ENCODE data around the gene SETBP1.
"Not testable (repeated sequence)": the region's sequence is repeated elsewhere in the genome, so short reads cannot be mapped to it uniquely, and the experiment has no call there.

The SETBP1 gene

GRCh38 chr18:44704135-44704789, 23.6 kb downstream of the SETBP1 start:
- ATAC-seq (ENCODE audit: low read depth): no peak
- H3K4me3 Mint-ChIP-seq: no peak overlapping the region
- H3K27ac Mint-ChIP-seq: peak overlapping the region; percentile 28
- no peaks in the 10 kb centered on the region for H3K9me3 Mint-ChIP-seq
- peaks cover 39% of the 10 kb centered on the region for H3K36me3 Mint-ChIP-seq
- H3K4me1 Mint-ChIP-seq: peaks cover 57% of the 10 kb centered on the region
- H3K27me3 Mint-ChIP-seq: no peaks in the 10 kb centered on the region
- DNase-seq (ENCODE audit: low spot score in 2 of 2): no peak

- peaks cover 60% of the 10 kb centered on the region for H3K4me1 Mint-ChIP-seq
- peaks cover 39% of the 10 kb centered on the region for H3K36me3 Mint-ChIP-seq
- no peaks in the 10 kb centered on the region for H3K9me3 Mint-ChIP-seq
- no peak for DNase-seq (ENCODE audit: low spot score in 2 of 2)
- H3K4me3 Mint-ChIP-seq: no peak overlapping the region
- no peaks in the 10 kb centered on the region for H3K27me3 Mint-ChIP-seq
- no peak overlapping the region for H3K27ac Mint-ChIP-seq
- ATAC-seq (ENCODE audit: low read depth): no peak
Observed at GRCh38 chr18:44705075-44705675, 24.5 kb downstream of the SETBP1 start.

- Mint-ChIP-seq H3K4me3 (no peak overlapping the region), H3K9me3 (no peaks in the 10 kb centered on the region), H3K27me3 (no peaks in the 10 kb centered on the region), H3K27ac (peak overlapping the region; percentile 78), H3K4me1 (peaks cover 61% of the 10 kb centered on the region), H3K36me3 (peaks cover 47% of the 10 kb centered on the region)
- no peak for DNase-seq (ENCODE audit: low spot score in 2 of 2)
- no peak for ATAC-seq (ENCODE audit: low read depth)
Observed at GRCh38 chr18:44708451-44709083, 27.9 kb downstream of the SETBP1 start.

GRCh38 chr18:44709307-44710126, 28.8 kb downstream of the SETBP1 start:
- Mint-ChIP-seq H3K27ac (peak overlapping the region; percentile 78), H3K36me3 (peaks cover 47% of the 10 kb centered on the region), H3K9me3 (no peaks in the 10 kb centered on the region), H3K4me3 (peak overlapping the region; percentile 49), H3K27me3 (no peaks in the 10 kb centered on the region), H3K4me1 (peaks cover 56% of the 10 kb centered on the region)
- DNase-seq (ENCODE audit: low spot score in 2 of 2) (no peak), ATAC-seq (ENCODE audit: low read depth) (peak; percentile 59)

GRCh38 chr18:44710931-44711330, 30.2 kb downstream of the SETBP1 start:
- Mint-ChIP-seq H3K27me3 (no peaks in the 10 kb centered on the region), H3K36me3 (peaks cover 44% of the 10 kb centered on the region), H3K4me1 (peaks cover 57% of the 10 kb centered on the region), H3K9me3 (no peaks in the 10 kb centered on the region), H3K4me3 (no peak overlapping the region), H3K27ac (no peak overlapping the region)
- no peak for ATAC-seq (ENCODE audit: low read depth)
- no peak for DNase-seq (ENCODE audit: low spot score in 2 of 2)

GRCh38 chr18:44712025-44712424, 31.3 kb downstream of the SETBP1 start:
- peak overlapping the region; percentile 53 for H3K27ac Mint-ChIP-seq
- H3K4me1 Mint-ChIP-seq: peaks cover 61% of the 10 kb centered on the region
- no peak for ATAC-seq (ENCODE audit: low read depth)
- H3K36me3 Mint-ChIP-seq: peaks cover 43% of the 10 kb centered on the region
- DNase-seq (ENCODE audit: low spot score in 2 of 2): no peak
- no peaks in the 10 kb centered on the region for H3K27me3 Mint-ChIP-seq
- no peaks in the 10 kb centered on the region for H3K9me3 Mint-ChIP-seq
- H3K4me3 Mint-ChIP-seq: no peak overlapping the region

GRCh38 chr18:44713435-44713834, 32.7 kb downstream of the SETBP1 start:
- H3K36me3 Mint-ChIP-seq: peaks cover 37% of the 10 kb centered on the region
- no peaks in the 10 kb centered on the region for H3K27me3 Mint-ChIP-seq
- peaks cover 64% of the 10 kb centered on the region for H3K4me1 Mint-ChIP-seq

GRCh38 chr18:44714376-44714775, 33.7 kb downstream of the SETBP1 start:
- peaks cover 66% of the 10 kb centered on the region for H3K4me1 Mint-ChIP-seq
- H3K27ac Mint-ChIP-seq: peak overlapping the region; percentile 78
- no peaks in the 10 kb centered on the region for H3K27me3 Mint-ChIP-seq
- no peaks in the 10 kb centered on the region for H3K9me3 Mint-ChIP-seq
- peaks cover 43% of the 10 kb centered on the region for H3K36me3 Mint-ChIP-seq
- no peak for DNase-seq (ENCODE audit: low spot score in 2 of 2)
- no peak overlapping the region for H3K4me3 Mint-ChIP-seq
- no peak for ATAC-seq (ENCODE audit: low read depth)

More at GRCh38 chr18:44713435-44713834, 32.7 kb downstream of the SETBP1 start:
- DNase-seq (ENCODE audit: low spot score in 2 of 2) (no peak), ATAC-seq (ENCODE audit: low read depth) (no peak)
- Mint-ChIP-seq H3K9me3 (no peaks in the 10 kb centered on the region), H3K4me3 (no peak overlapping the region), H3K27ac (peak overlapping the region; percentile 53)

- ATAC-seq (ENCODE audit: low read depth): no peak
- peak overlapping the region; percentile 78 for H3K27ac Mint-ChIP-seq
Observed at GRCh38 chr18:44715245-44715644, 34.6 kb downstream of the SETBP1 start.

GRCh38 chr18:44715842-44716241, 35.2 kb downstream of the SETBP1 start:
- Mint-ChIP-seq H3K27ac (peak overlapping the region; percentile 76), H3K36me3 (peaks cover 44% of the 10 kb centered on the region), H3K27me3 (no peaks in the 10 kb centered on the region), H3K9me3 (no peaks in the 10 kb centered on the region), H3K4me1 (peaks cover 67% of the 10 kb centered on the region), H3K4me3 (no peak overlapping the region)
- ATAC-seq (ENCODE audit: low read depth): no peak
- DNase-seq (ENCODE audit: low spot score in 2 of 2): no peak

More at GRCh38 chr18:44715245-44715644, 34.6 kb downstream of the SETBP1 start:
- no peak for DNase-seq (ENCODE audit: low spot score in 2 of 2)
- Mint-ChIP-seq H3K27me3 (no peaks in the 10 kb centered on the region), H3K36me3 (peaks cover 44% of the 10 kb centered on the region), H3K4me3 (no peak overlapping the region), H3K4me1 (peaks cover 66% of the 10 kb centered on the region), H3K9me3 (no peaks in the 10 kb centered on the region)

GRCh38 chr18:44716697-44717163, 36.0 kb downstream of the SETBP1 start:
- DNase-seq (ENCODE audit: low spot score in 2 of 2) (no peak), ATAC-seq (ENCODE audit: low read depth) (no peak)
- peak overlapping the region; percentile 76 for H3K27ac Mint-ChIP-seq
- no peaks in the 10 kb centered on the region for H3K9me3 Mint-ChIP-seq
- no peaks in the 10 kb centered on the region for H3K27me3 Mint-ChIP-seq
- peaks cover 69% of the 10 kb centered on the region for H3K4me1 Mint-ChIP-seq
- H3K36me3 Mint-ChIP-seq: peaks cover 39% of the 10 kb centered on the region
- peak overlapping the region; percentile 33 for H3K4me3 Mint-ChIP-seq

- DNase-seq (ENCODE audit: low spot score in 2 of 2) (no peak), ATAC-seq (ENCODE audit: low read depth) (no peak)
- H3K27ac Mint-ChIP-seq: peak overlapping the region; percentile 94
- no peak overlapping the region for H3K4me3 Mint-ChIP-seq
- H3K27me3 Mint-ChIP-seq: no peaks in the 10 kb centered on the region
- peaks cover 83% of the 10 kb centered on the region for H3K4me1 Mint-ChIP-seq
- H3K9me3 Mint-ChIP-seq: no peaks in the 10 kb centered on the region
- peaks cover 18% of the 10 kb centered on the region for H3K36me3 Mint-ChIP-seq
Observed at GRCh38 chr18:44719519-44720060, 38.9 kb downstream of the SETBP1 start.

GRCh38 chr18:44721748-44722147, 41.1 kb downstream of the SETBP1 start:
- H3K4me1 Mint-ChIP-seq: peaks cover 92% of the 10 kb centered on the region
- peak; percentile 32 for ATAC-seq (ENCODE audit: low read depth)

More at GRCh38 chr18:44721748-44722147, 41.1 kb downstream of the SETBP1 start:
- H3K27ac Mint-ChIP-seq: peak overlapping the region; percentile 94
- H3K4me3 Mint-ChIP-seq: peak overlapping the region; percentile 64
- DNase-seq (ENCODE audit: low spot score in 2 of 2); H3K9me3 Mint-ChIP-seq; H3K27me3 Mint-ChIP-seq: not testable (repeated sequence)
- H3K36me3 Mint-ChIP-seq: peaks cover 13% of the 10 kb centered on the region

Data from memory B cell (primary cell).